GM18873 (cell line): ENCODE data around the gene MOSPD2.

Experiments used
- ATAC-seq: cut with Tn5 transposase; IDR thresholded peaks from one replicate; pipeline ENCODE4 v1.9.1; 2021; ENCODE audit warnings: mild to moderate bottlenecking, moderate library complexity, moderate number of reproducible peaks; ENCODE audit not compliant: unreplicated experiment, low FRiP score

MOSPD2 gene

GRCh38 chrX:14903891-14904290 is 30.7 kb downstream of the MOSPD2 start:
- ATAC-seq: no peak

- no peak for ATAC-seq
Observed at GRCh38 chrX:14913241-14913640, 40.0 kb downstream of the MOSPD2 start.

- no peak for ATAC-seq
Observed at GRCh38 chrX:14915596-14915995, 42.4 kb downstream of the MOSPD2 start.

GRCh38 chrX:14916017-14916674 is 42.9 kb downstream of the MOSPD2 start:
- no peak for ATAC-seq

GRCh38 chrX:14919407-14919806 is 46.2 kb downstream of the MOSPD2 start:
- no peak for ATAC-seq

- no peak for ATAC-seq
Observed at GRCh38 chrX:14920196-14920595, 47.0 kb downstream of the MOSPD2 start.

- no peak for ATAC-seq
Observed at GRCh38 chrX:14922437-14922836, 49.2 kb downstream of the MOSPD2 start.

- no peak for ATAC-seq
Observed at GRCh38 chrX:14923761-14924160, 50.5 kb downstream of the MOSPD2 start.

- no peak for ATAC-seq
Observed at GRCh38 chrX:14926471-14926870, 53.2 kb downstream of the MOSPD2 start.

- no peak for ATAC-seq
Observed at GRCh38 chrX:14927401-14927800, 54.2 kb downstream of the MOSPD2 start.

GRCh38 chrX:14930663-14931062 is 57.4 kb downstream of the MOSPD2 start:
- no peak for ATAC-seq

GRCh38 chrX:14932136-14932535 is 58.9 kb downstream of the MOSPD2 start:
- no peak for ATAC-seq

GRCh38 chrX:14934423-14934822 is 61.2 kb downstream of the MOSPD2 start:
- no peak for ATAC-seq

GRCh38 chrX:14936561-14936960 is 63.3 kb downstream of the MOSPD2 start:
- ATAC-seq: no peak

GRCh38 chrX:14939644-14940043 is 66.4 kb downstream of the MOSPD2 start:
- ATAC-seq: no peak

- ATAC-seq: no peak
Observed at GRCh38 chrX:14941301-14941700, 68.1 kb downstream of the MOSPD2 start.

- no peak for ATAC-seq
Observed at GRCh38 chrX:14942341-14942740, 69.1 kb downstream of the MOSPD2 start.

GRCh38 chrX:14943962-14944361 is 70.7 kb downstream of the MOSPD2 start:
- no peak for ATAC-seq

- ATAC-seq: no peak
Observed at GRCh38 chrX:14946606-14947155, 73.5 kb downstream of the MOSPD2 start.

GRCh38 chrX:14948691-14949090 is 75.5 kb downstream of the MOSPD2 start:
- no peak for ATAC-seq

- ATAC-seq: no peak
Observed at GRCh38 chrX:14956813-14957582, 83.8 kb downstream of the MOSPD2 start.
